Tibial nerve (tissue), 4 donors: ENCODE results near the gene SMAD3.

ENCODE experiments used
- CTCF ChIP-seq, 5 experiments: fragments of 200-600 bp in 3 of 5; fragments of 450-650 bp in 2 of 5; sonication (generic) in 3 of 5; IDR thresholded peaks; one replicate each; pipeline ENCODE4 v1.5.1; 2016 to 2019; ENCODE audit warnings: antibody characterized with exemption in 5 of 5, mild to moderate bottlenecking in 3 of 5, moderate library complexity in 2 of 5
- EP300 ChIP-seq, 2 donors: sonication (generic); formaldehyde crosslinking; IDR thresholded peaks; one replicate each; pipeline ENCODE4 v1.6.1; 2017; ENCODE audit warnings: antibody characterized with exemption in 2 of 2, mild to moderate bottlenecking in 1 of 2
- POLR2A ChIP-seq, 2 donors: fragments of 450-650 bp; IDR thresholded peaks; one replicate each; pipeline ENCODE4 v1.6.1; 2017; ENCODE audit warnings: antibody characterized with exemption in 2 of 2, mild to moderate bottlenecking in 2 of 2, moderate library complexity in 2 of 2

- TF ChIP-seq CTCF (IDR thresholded peaks at IDR 0.05) (no peak), POLR2A (IDR thresholded peaks at IDR 0.05) (no peak), EP300 (IDR thresholded peaks at IDR 0.05) (no peak)
Observed at GRCh38 chr15:67023517-67024313, 41.7 kb upstream of the SMAD3 start.
